ENCODE measurements around the gene KRT38. TPM values are rescaled to one million over a fixed set of nuclear protein-coding genes. Genes with fewer than 3 reads are reported as not detected.

KRT38 gene
- total RNA-seq, 1 experiment from 2014 or later, result not detected

- no peak for DNase-seq (ENCODE audit: low spot score)
- ChIA-PET CTCF (interaction anchor here (1.2 to 1.5 kb wide), 2 partner anchors 74 to 174 kb away, joined by 3 to 4 read pairs; no protein-coding TSS in a partner anchor), POLR2A (no interaction called here)
- Mint-ChIP-seq H3K9me3 (peaks cover 13% of the 10 kb centered on the region), H3K27ac (no peak overlapping the region), H3K36me3 (no peaks in the 10 kb centered on the region), H3K4me1 (no peaks in the 10 kb centered on the region), H3K27me3 (ENCODE audit: low read depth) (no peaks in the 10 kb centered on the region), H3K4me3 (no peak overlapping the region)
- TF ChIP-seq NFE2L1 (CRISPR knock-in tag; IDR thresholded peaks at IDR 0.05), result no peak
- no peak for TF ChIP-seq ELF4 (CRISPR knock-in tag; IDR thresholded peaks at IDR 0.05; ENCODE audit: low read depth)
- no peak for TF ChIP-seq PRDM15 (CRISPR knock-in tag; IDR thresholded peaks at IDR 0.05)
- TF ChIP-seq ZNF232 (CRISPR knock-in tag; IDR thresholded peaks at IDR 0.05), result no peak
- TF ChIP-seq FOXJ3 (CRISPR knock-in tag; IDR thresholded peaks at IDR 0.05; ENCODE audit: borderline replicate concordance), result no peak
- TF ChIP-seq TEAD4 (CRISPR knock-in tag; IDR thresholded peaks at IDR 0.05), result no peak
- TF ChIP-seq NFYB (CRISPR knock-in tag; conservative IDR thresholded peaks at IDR 0.05; ENCODE audit: low read depth), result no peak
- TF ChIP-seq NFATC4 (CRISPR knock-in tag; IDR thresholded peaks at IDR 0.05), result no peak
- TF ChIP-seq ZNF423 (CRISPR knock-in tag; IDR thresholded peaks at IDR 0.05), result no peak
- no peak for TF ChIP-seq MXD4 (CRISPR knock-in tag; IDR thresholded peaks at IDR 0.05; ENCODE audit: borderline replicate concordance)
- TF ChIP-seq CBFB (CRISPR knock-in tag; IDR thresholded peaks at IDR 0.05; ENCODE audit: low read depth), result no peak
- no peak for TF ChIP-seq NR1H2 (CRISPR knock-in tag; IDR thresholded peaks at IDR 0.05)
- TF ChIP-seq, protein P1, sequence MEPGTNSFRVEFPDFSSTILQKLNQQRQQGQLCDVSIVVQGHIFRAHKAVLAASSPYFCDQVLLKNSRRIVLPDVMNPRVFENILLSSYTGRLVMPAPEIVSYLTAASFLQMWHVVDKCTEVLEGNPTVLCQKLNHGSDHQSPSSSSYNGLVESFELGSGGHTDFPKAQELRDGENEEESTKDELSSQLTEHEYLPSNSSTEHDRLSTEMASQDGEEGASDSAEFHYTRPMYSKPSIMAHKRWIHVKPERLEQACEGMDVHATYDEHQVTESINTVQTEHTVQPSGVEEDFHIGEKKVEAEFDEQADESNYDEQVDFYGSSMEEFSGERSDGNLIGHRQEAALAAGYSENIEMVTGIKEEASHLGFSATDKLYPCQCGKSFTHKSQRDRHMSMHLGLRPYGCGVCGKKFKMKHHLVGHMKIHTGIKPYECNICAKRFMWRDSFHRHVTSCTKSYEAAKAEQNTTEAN (CRISPR knock-in tag; IDR thresholded peaks at IDR 0.05), result no peak
- TF ChIP-seq, protein P2, sequence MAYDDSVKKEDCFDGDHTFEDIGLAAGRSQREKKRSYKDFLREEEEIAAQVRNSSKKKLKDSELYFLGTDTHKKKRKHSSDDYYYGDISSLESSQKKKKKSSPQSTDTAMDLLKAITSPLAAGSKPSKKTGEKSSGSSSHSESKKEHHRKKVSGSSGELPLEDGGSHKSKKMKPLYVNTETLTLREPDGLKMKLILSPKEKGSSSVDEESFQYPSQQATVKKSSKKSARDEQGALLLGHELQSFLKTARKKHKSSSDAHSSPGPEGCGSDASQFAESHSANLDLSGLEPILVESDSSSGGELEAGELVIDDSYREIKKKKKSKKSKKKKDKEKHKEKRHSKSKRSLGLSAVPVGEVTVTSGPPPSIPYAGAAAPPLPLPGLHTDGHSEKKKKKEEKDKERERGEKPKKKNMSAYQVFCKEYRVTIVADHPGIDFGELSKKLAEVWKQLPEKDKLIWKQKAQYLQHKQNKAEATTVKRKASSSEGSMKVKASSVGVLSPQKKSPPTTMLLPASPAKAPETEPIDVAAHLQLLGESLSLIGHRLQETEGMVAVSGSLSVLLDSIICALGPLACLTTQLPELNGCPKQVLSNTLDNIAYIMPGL (CRISPR knock-in tag; IDR thresholded peaks at IDR 0.05), result no peak
- TF ChIP-seq, protein P3, sequence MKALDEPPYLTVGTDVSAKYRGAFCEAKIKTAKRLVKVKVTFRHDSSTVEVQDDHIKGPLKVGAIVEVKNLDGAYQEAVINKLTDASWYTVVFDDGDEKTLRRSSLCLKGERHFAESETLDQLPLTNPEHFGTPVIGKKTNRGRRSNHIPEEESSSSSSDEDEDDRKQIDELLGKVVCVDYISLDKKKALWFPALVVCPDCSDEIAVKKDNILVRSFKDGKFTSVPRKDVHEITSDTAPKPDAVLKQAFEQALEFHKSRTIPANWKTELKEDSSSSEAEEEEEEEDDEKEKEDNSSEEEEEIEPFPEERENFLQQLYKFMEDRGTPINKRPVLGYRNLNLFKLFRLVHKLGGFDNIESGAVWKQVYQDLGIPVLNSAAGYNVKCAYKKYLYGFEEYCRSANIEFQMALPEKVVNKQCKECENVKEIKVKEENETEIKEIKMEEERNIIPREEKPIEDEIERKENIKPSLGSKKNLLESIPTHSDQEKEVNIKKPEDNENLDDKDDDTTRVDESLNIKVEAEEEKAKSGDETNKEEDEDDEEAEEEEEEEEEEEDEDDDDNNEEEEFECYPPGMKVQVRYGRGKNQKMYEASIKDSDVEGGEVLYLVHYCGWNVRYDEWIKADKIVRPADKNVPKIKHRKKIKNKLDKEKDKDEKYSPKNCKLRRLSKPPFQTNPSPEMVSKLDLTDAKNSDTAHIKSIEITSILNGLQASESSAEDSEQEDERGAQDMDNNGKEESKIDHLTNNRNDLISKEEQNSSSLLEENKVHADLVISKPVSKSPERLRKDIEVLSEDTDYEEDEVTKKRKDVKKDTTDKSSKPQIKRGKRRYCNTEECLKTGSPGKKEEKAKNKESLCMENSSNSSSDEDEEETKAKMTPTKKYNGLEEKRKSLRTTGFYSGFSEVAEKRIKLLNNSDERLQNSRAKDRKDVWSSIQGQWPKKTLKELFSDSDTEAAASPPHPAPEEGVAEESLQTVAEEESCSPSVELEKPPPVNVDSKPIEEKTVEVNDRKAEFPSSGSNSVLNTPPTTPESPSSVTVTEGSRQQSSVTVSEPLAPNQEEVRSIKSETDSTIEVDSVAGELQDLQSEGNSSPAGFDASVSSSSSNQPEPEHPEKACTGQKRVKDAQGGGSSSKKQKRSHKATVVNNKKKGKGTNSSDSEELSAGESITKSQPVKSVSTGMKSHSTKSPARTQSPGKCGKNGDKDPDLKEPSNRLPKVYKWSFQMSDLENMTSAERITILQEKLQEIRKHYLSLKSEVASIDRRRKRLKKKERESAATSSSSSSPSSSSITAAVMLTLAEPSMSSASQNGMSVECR (CRISPR knock-in tag; IDR thresholded peaks at IDR 0.05; ENCODE audit: borderline replicate concordance), result no peak
- TF ChIP-seq, protein P4, sequence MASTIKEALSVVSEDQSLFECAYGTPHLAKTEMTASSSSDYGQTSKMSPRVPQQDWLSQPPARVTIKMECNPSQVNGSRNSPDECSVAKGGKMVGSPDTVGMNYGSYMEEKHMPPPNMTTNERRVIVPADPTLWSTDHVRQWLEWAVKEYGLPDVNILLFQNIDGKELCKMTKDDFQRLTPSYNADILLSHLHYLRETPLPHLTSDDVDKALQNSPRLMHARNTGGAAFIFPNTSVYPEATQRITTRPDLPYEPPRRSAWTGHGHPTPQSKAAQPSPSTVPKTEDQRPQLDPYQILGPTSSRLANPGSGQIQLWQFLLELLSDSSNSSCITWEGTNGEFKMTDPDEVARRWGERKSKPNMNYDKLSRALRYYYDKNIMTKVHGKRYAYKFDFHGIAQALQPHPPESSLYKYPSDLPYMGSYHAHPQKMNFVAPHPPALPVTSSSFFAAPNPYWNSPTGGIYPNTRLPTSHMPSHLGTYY (CRISPR knock-in tag; IDR thresholded peaks at IDR 0.05), result no peak
- ATAC-seq, result no peak
Measured at GRCh38 chr17:41474863-41475262, 34.1 kb upstream of the KRT38 start.

Measured in WTC11 (cell line).